Right lobe of liver (tissue), 6 donors: ENCODE results near the gene NUP93. TPM values are rescaled to one million over a fixed set of nuclear protein-coding genes. Genes with fewer than 3 reads are reported as not detected.

Experiments used
- ATAC-seq, 4 donors: fragments of 200-7000 bp; cut with Tn5 transposase; one replicate each; pipeline ENCODE4 v1.9.1; 2020; ENCODE audit warnings: mild to moderate bottlenecking in 4 of 4, moderate library complexity in 4 of 4
- DNase-seq, 3 donors: peaks; one replicate each; pipeline ENCODE4 v3.0.0-alpha.2; 2020
- H3K27ac ChIP-seq, 3 donors: fragments of 200-600 bp; one replicate each; pipeline ENCODE4 v1.8.0; 2022
- H3K27me3 ChIP-seq, 2 donors: fragments of 200-600 bp; one replicate each; pipeline ENCODE4 v1.8.0; 2022
- H3K36me3 ChIP-seq, 4 donors: fragments of 200-600 bp; sonication (generic) in 1 of 4; one replicate each; pipeline versions ENCODE4 v1.5.1 to v1.8.0; 2017 to 2022; ENCODE audit warnings: control low read depth in 1 of 4
- H3K4me1 ChIP-seq, 4 donors: fragments of 200-600 bp; sonication (generic) in 1 of 4; one replicate each; pipeline versions ENCODE4 v1.5.1 to v1.8.0; 2017 to 2022; ENCODE audit warnings: control low read depth in 1 of 4
- H3K4me3 ChIP-seq, 3 donors: fragments of 200-600 bp; one replicate each; pipeline ENCODE4 v1.8.0; 2022
- H3K9me3 ChIP-seq, 4 donors: fragments of 200-600 bp; sonication (generic) in 1 of 4; one replicate each; pipeline versions ENCODE4 v1.5.1 to v1.8.0; 2017 to 2022; ENCODE audit warnings: control low read depth in 1 of 4
- CTCF ChIP-seq, 4 donors: fragments of 200-600 bp in 3 of 4; fragments of 450-650 bp in 1 of 4; IDR thresholded peaks; one replicate each; pipeline versions ENCODE4 v1.5.1 to v1.8.0; 2016 to 2022; ENCODE audit warnings: antibody characterized with exemption in 4 of 4, mild to moderate bottlenecking in 2 of 4
- POLR2A ChIP-seq: fragments of 450-650 bp; IDR thresholded peaks from one replicate; pipeline ENCODE4 v1.6.1; 2017; ENCODE audit warnings: antibody characterized with exemption, mild to moderate bottlenecking
- WGBS: methylation state at CpG from one replicate; pipeline ENCODE4 v1.1.6; 2018; ENCODE audit warnings: low coverage, low lambda C conversion rate; ENCODE audit not compliant: insufficient coverage; ENCODE audit errors: missing lambda C conversion rate; 5-methylcytosine and 5-hydroxymethylcytosine counted together
- intact Hi-C, 2 donors: fragments of 100-400 bp; cut with DNase I; formaldehyde crosslinking; loops; one replicate each; pipeline versions ENCODE4 v1.11.2 to v1.14.1; 2022
- total RNA-seq, 6 experiments: library from RNA; depleted of rRNA in 2 of 6; stranded (reverse); fragments of >200 nt in 2 of 6; fragmentation: NEBNext Ultra II Directional in 3 of 6; extraction: Animal tissue kit (Norgen Biotek cat#: 25700) in 3 of 6; gene quantifications; one replicate each; pipeline versions ENCODE4 v1.1.0 to v1.2.4, GENCODE V29; 2016 to 2023
- donor health status: DM: no; HTN: yes; CAD: no.
- donor health status: DM: no; HTN: no; CAD: no.
- donor health status: DM: no; HTN: no; CAD: no.
- donor health status: DM: no; HTN: yes; CAD: no.
- donor health status: DM: no; HTN: yes; CAD: no.

Gene NUP93
- total RNA-seq, 6 experiments from 2014 or later: 8.3 to 17.0 (median 12.8) TPM

DNA sequence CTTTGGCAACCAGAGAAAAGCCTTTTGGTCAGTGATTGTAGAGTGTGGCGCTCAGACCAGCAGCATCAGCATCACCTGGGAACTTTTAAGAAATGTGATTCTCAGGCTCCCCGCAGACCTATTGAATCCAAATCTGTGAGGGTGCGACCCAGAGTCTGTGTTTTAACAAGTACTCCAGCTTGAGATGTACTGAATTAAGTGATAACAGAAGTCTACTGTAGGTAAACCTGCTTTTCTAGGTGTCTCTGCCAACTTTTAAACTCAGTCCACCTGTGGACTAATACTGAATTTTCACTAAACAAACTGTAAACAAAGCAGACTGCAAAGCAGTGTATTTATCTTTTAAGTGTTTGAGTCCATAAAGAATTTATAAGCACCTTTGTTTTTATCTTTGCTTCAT lies 43.6 kb downstream of the NUP93 start:
- no peak overlapping the region for H3K27ac ChIP-seq
- TF ChIP-seq POLR2A (no peak), CTCF (IDR thresholded peaks at IDR 0.05) (no peak)
- 93% methylated on average over 2 of the region's 3 CpGs for WGBS
- no peak overlapping the region for H3K4me3 ChIP-seq
- no peak for DNase-seq
- ATAC-seq: no peak
- H3K36me3 ChIP-seq: no peaks in the 10 kb centered on the region
- intact Hi-C loops: no loop called here
- no peaks in the 10 kb centered on the region for H3K9me3 ChIP-seq
- no peaks in the 10 kb centered on the region for H3K27me3 ChIP-seq
- H3K4me1 ChIP-seq: peaks cover 0 to 11% (median 1%) of the 10 kb centered on the region in 4 donors

- intact Hi-C loops: no loop called here
These were observed 44.2 kb downstream of the NUP93 start for GRCh38 chr16:56774016-56774680.

DNA sequence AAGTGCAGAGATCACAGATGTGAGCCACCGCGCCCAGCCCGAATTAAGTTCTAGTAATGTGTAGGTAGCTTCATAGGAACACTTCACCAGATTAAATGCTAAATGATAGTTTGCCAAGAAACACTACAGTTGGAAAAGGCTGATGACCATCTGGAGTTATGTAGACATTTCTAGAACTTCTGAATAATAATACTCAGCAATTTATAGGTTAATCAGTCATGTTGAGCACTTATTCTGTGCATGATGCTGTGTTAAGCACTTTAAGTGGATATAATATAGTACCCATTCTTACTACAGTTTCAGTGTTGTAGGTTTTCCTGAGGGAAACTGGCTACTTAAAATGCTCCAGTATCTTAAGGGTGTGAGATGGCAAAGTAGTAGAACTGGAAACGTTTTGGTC lies 45.2 kb downstream of the NUP93 start:
- H3K9me3 ChIP-seq: no peaks in the 10 kb centered on the region
- no peaks in the 10 kb centered on the region for H3K27me3 ChIP-seq

More at GRCh38 chr16:56774016-56774680, 44.2 kb downstream of the NUP93 start:
- no peak for ATAC-seq
- TF ChIP-seq CTCF (IDR thresholded peaks at IDR 0.05) (no peak), POLR2A (no peak)
- Histone ChIP-seq H3K27ac (no peak overlapping the region), H3K9me3 (no peaks in the 10 kb centered on the region), H3K4me3 (no peak overlapping the region), H3K36me3 (no peaks in the 10 kb centered on the region), H3K27me3 (no peaks in the 10 kb centered on the region), H3K4me1 (peaks cover 0 to 11% (median 1%) of the 10 kb centered on the region in 4 donors)
- DNase-seq: no peak
- 53% methylated on average over 2 of the region's 2 CpGs for WGBS

DNA sequence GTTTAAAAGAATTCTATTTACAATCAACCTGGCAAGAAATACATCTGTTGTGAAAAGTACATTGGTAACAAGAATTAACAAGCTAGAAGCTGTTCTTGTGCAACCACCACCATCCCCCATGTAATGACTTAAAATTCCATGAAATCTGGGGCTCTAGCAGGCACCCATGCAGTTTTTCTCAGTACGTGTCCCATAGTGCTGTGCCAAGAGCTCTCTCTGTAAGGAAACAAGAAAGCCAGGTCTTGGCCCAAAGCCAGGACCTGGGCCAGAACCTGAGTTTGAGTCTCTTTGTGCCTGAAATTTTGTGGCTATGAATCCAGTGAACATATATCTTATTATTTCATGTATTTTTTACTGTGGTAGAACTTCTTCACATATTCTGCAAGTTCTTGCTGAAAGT lies 46.6 kb downstream of the NUP93 start:
- 0% methylated on average over 1 of the region's 1 CpG for WGBS
- no peak for DNase-seq
- Histone ChIP-seq H3K4me1 (peaks cover 0 to 9% (median 1%) of the 10 kb centered on the region in 4 donors), H3K36me3 (no peaks in the 10 kb centered on the region), H3K9me3 (no peaks in the 10 kb centered on the region), H3K4me3 (no peak overlapping the region), H3K27me3 (no peaks in the 10 kb centered on the region), H3K27ac (no peak overlapping the region)
- ATAC-seq: no peak
- intact Hi-C loops: no loop called here
- no peak for TF ChIP-seq CTCF (IDR thresholded peaks at IDR 0.05)
- no peak for TF ChIP-seq POLR2A

More for the DNA sequence above, 45.2 kb downstream of the NUP93 start:
- H3K4me1 ChIP-seq: peaks cover 0 to 11% (median 1%) of the 10 kb centered on the region in 4 donors
- no peak for DNase-seq
- TF ChIP-seq CTCF (IDR thresholded peaks at IDR 0.05) (no peak), POLR2A (no peak)
- H3K36me3 ChIP-seq: no peaks in the 10 kb centered on the region
- intact Hi-C loops: no loop called here
- WGBS: 19% methylated on average over 1 of the region's 4 CpGs
- no peak for ATAC-seq
- H3K4me3 ChIP-seq: no peak overlapping the region
- no peak overlapping the region for H3K27ac ChIP-seq
